ENCODE measurements around the gene PSD4. TPM values are rescaled to one million over a fixed set of nuclear protein-coding genes. Genes with fewer than 3 reads are reported as not detected.

The PSD4 gene
- total RNA-seq, 1 experiment from 2014 or later: 1.7 TPM

- Histone ChIP-seq H3K27ac (no peak overlapping the region), H3K4me3 (no peak overlapping the region), H3K27me3 (replicated peaks) (no peaks in the 10 kb centered on the region), H3K9me3 (replicated peaks) (no peaks in the 10 kb centered on the region), H3K4me1 (replicated peaks) (peaks cover 5% of the 10 kb centered on the region), H3K36me3 (no peaks in the 10 kb centered on the region)
- no peak for DNase-seq (ENCODE audit: low read depth in 1 of 2, low spot score in 2 of 2)
Observed at GRCh38 chr2:113196839-113197238, 23.1 kb downstream of the PSD4 start.

- no peak for DNase-seq (ENCODE audit: low read depth in 1 of 2, low spot score in 2 of 2)
Observed at GRCh38 chr2:113197347-113198047, 23.7 kb downstream of the PSD4 start.

GRCh38 chr2:113198048-113198789 is 24.4 kb downstream of the PSD4 start:
- H3K4me1 ChIP-seq (replicated peaks): peaks cover 5% of the 10 kb centered on the region
- H3K36me3 ChIP-seq: no peaks in the 10 kb centered on the region
- H3K27ac ChIP-seq: no peak overlapping the region
- no peak for DNase-seq (ENCODE audit: low read depth in 1 of 2, low spot score in 2 of 2)
- no peaks in the 10 kb centered on the region for H3K9me3 ChIP-seq (replicated peaks)
- H3K27me3 ChIP-seq (replicated peaks): no peaks in the 10 kb centered on the region
- H3K4me3 ChIP-seq: peak overlapping the region; percentile 55

More at GRCh38 chr2:113197347-113198047, 23.7 kb downstream of the PSD4 start:
- H3K36me3 ChIP-seq: no peaks in the 10 kb centered on the region
- no peak overlapping the region for H3K27ac ChIP-seq
- no peak overlapping the region for H3K4me3 ChIP-seq
- no peaks in the 10 kb centered on the region for H3K9me3 ChIP-seq (replicated peaks)
- peaks cover 5% of the 10 kb centered on the region for H3K4me1 ChIP-seq (replicated peaks)
- no peaks in the 10 kb centered on the region for H3K27me3 ChIP-seq (replicated peaks)

- no peaks in the 10 kb centered on the region for H3K36me3 ChIP-seq
- H3K4me3 ChIP-seq: peak overlapping the region; percentile 55
- no peak overlapping the region for H3K27ac ChIP-seq
- no peaks in the 10 kb centered on the region for H3K27me3 ChIP-seq (replicated peaks)
- DNase-seq (ENCODE audit: low read depth in 1 of 2, low spot score in 2 of 2): peak; percentile 80 to 85
- H3K9me3 ChIP-seq (replicated peaks): no peaks in the 10 kb centered on the region
- peaks cover 6% of the 10 kb centered on the region for H3K4me1 ChIP-seq (replicated peaks)
Observed at GRCh38 chr2:113198790-113199612, 25.2 kb downstream of the PSD4 start.

- Histone ChIP-seq H3K9me3 (replicated peaks) (no peaks in the 10 kb centered on the region), H3K36me3 (no peaks in the 10 kb centered on the region), H3K4me1 (replicated peaks) (peaks cover 9% of the 10 kb centered on the region), H3K27me3 (replicated peaks) (no peaks in the 10 kb centered on the region), H3K4me3 (no peak overlapping the region), H3K27ac (no peak overlapping the region)
- no peak for DNase-seq (ENCODE audit: low read depth in 1 of 2, low spot score in 2 of 2)
Observed at GRCh38 chr2:113200236-113200635, 26.5 kb downstream of the PSD4 start.

- Histone ChIP-seq H3K9me3 (replicated peaks) (no peaks in the 10 kb centered on the region), H3K4me3 (no peak overlapping the region), H3K36me3 (no peaks in the 10 kb centered on the region), H3K4me1 (replicated peaks) (peaks cover 9% of the 10 kb centered on the region), H3K27ac (no peak overlapping the region), H3K27me3 (replicated peaks) (no peaks in the 10 kb centered on the region)
- no peak for DNase-seq (ENCODE audit: low read depth in 1 of 2, low spot score in 2 of 2)
Observed at GRCh38 chr2:113200736-113201490, 27.1 kb downstream of the PSD4 start.

GRCh38 chr2:113201496-113202304 is 27.9 kb downstream of the PSD4 start:
- Histone ChIP-seq H3K4me1 (replicated peaks) (peaks cover 9% of the 10 kb centered on the region), H3K9me3 (replicated peaks) (no peaks in the 10 kb centered on the region), H3K4me3 (no peak overlapping the region), H3K36me3 (no peaks in the 10 kb centered on the region), H3K27me3 (replicated peaks) (no peaks in the 10 kb centered on the region), H3K27ac (no peak overlapping the region)
- DNase-seq (ENCODE audit: low read depth in 1 of 2, low spot score in 2 of 2): no peak

- no peak for DNase-seq (ENCODE audit: low read depth in 1 of 2, low spot score in 2 of 2)
- Histone ChIP-seq H3K4me3 (no peak overlapping the region), H3K36me3 (no peaks in the 10 kb centered on the region), H3K4me1 (replicated peaks) (peaks cover 9% of the 10 kb centered on the region), H3K9me3 (replicated peaks) (no peaks in the 10 kb centered on the region), H3K27me3 (replicated peaks) (no peaks in the 10 kb centered on the region), H3K27ac (no peak overlapping the region)
Observed at GRCh38 chr2:113202305-113203216, 28.8 kb downstream of the PSD4 start.

GRCh38 chr2:113203217-113203530 is 29.4 kb downstream of the PSD4 start:
- DNase-seq (ENCODE audit: low read depth in 1 of 2, low spot score in 2 of 2): no peak
- H3K4me3 ChIP-seq: no peak overlapping the region
- no peaks in the 10 kb centered on the region for H3K36me3 ChIP-seq
- H3K27me3 ChIP-seq (replicated peaks): no peaks in the 10 kb centered on the region
- H3K27ac ChIP-seq: no peak overlapping the region
- H3K9me3 ChIP-seq (replicated peaks): no peaks in the 10 kb centered on the region
- peaks cover 11% of the 10 kb centered on the region for H3K4me1 ChIP-seq (replicated peaks)

- DNase-seq (ENCODE audit: low read depth in 1 of 2, low spot score in 2 of 2): peak; percentile 68 to 74
- Histone ChIP-seq H3K9me3 (replicated peaks) (no peaks in the 10 kb centered on the region), H3K4me1 (replicated peaks) (peaks cover 19% of the 10 kb centered on the region), H3K27ac (no peak overlapping the region), H3K27me3 (replicated peaks) (no peaks in the 10 kb centered on the region), H3K4me3 (no peak overlapping the region), H3K36me3 (no peaks in the 10 kb centered on the region)
Observed at GRCh38 chr2:113203901-113204519, 30.2 kb downstream of the PSD4 start.

GRCh38 chr2:113206251-113206650 is 32.5 kb downstream of the PSD4 start:
- DNase-seq (ENCODE audit: low read depth in 1 of 2, low spot score in 2 of 2): no peak
- Histone ChIP-seq H3K27ac (no peak overlapping the region), H3K9me3 (replicated peaks) (no peaks in the 10 kb centered on the region), H3K4me3 (no peak overlapping the region), H3K27me3 (replicated peaks) (no peaks in the 10 kb centered on the region), H3K4me1 (replicated peaks) (peaks cover 35% of the 10 kb centered on the region), H3K36me3 (no peaks in the 10 kb centered on the region)

GRCh38 chr2:113207021-113207420 is 33.2 kb downstream of the PSD4 start:
- no peak overlapping the region for H3K4me3 ChIP-seq
- DNase-seq (ENCODE audit: low read depth in 1 of 2, low spot score in 2 of 2): no peak

More at GRCh38 chr2:113207021-113207420, 33.2 kb downstream of the PSD4 start:
- no peaks in the 10 kb centered on the region for H3K36me3 ChIP-seq
- peaks cover 43% of the 10 kb centered on the region for H3K4me1 ChIP-seq (replicated peaks)
- no peaks in the 10 kb centered on the region for H3K27me3 ChIP-seq (replicated peaks)
- no peaks in the 10 kb centered on the region for H3K9me3 ChIP-seq (replicated peaks)
- H3K27ac ChIP-seq: no peak overlapping the region

Measured in SJSA1 (cell line).